ENCODE data around the gene UPK3BL1.
"Not testable (repeated sequence)": the region's sequence is repeated elsewhere in the genome, so short reads cannot be mapped to it uniquely, and the experiment has no call there.

The UPK3BL1 gene

DNA sequence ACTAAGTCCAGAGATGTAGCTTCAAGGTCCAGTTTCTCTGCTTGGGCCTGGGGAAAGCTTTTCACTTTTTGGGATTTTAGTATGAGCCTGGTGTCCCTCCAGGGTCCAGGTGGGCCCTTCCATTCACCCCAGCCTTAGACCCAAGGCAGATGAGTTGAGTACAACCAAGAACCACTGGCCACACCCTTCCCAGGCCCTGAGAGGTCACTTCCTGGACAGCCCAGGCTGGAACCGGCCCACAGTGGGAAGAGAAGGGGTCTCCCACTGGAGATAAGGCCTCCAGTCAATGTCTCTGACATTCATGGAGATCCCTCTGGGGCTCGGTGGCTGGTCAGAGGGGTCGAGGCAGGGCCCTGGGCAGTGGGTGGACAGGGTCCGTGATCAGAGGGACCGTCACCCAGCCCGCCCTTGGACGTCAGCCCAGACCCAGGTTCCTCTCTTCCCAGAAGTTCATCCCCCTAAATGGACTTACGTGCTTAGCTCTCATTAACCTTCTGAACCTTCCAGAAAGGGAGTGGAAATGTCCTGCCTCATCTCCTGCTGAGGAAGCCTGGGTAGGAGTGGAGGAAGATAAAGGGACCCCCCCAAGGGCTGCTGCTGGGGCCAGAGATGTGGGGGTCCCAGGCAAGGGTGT is 15.2 kb downstream of the UPK3BL1 start:
- DNase-seq (ENCODE audit: low read depth in 2 of 2): not testable (repeated sequence)

GRCh38 chr7:102618122-102618521 is 24.5 kb downstream of the UPK3BL1 start:
- DNase-seq (ENCODE audit: low read depth in 2 of 2): not testable (repeated sequence)

DNA sequence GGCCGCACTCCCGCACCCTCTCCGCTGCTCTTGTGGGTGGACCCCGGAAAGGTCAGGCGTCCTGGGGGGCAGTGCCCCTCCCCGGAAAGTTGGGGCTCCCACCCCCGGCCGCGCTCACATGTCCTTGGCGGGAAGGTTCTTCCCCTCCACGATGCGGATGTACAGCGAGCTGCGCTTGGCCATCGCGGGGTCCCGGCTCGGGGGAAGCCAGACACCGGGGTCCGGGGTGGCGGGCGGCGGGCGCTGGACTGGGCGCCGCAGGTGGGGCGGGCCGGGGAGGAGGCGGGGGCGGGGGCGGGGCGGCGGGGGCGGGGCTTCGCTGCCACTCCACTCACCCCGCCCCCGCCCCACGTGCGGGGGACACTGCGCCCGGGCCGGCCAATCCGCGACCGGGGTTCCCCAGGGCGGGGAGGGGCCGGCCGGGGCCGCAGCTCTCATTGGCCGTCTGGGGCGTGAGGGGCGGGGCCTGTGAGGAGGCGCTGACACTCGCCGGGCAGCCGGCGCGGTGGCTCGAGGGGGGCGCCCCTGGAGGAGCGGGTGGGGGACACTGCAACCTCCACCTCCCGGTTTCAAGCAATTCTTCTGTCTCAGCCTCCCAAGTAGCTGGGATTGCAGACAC is 26.0 kb downstream of the UPK3BL1 start, which contains the start of gene RASA4:
Gene RASA4 (minus strand): TSS at position 250 of the 619 bp plus-strand sequence. CDS start 67 bp downstream, at position 183.
- not testable (repeated sequence) for DNase-seq (ENCODE audit: low read depth in 2 of 2)

GRCh38 chr7:102615930-102616329 is 26.7 kb downstream of the UPK3BL1 start:
- not testable (repeated sequence) for DNase-seq (ENCODE audit: low read depth in 2 of 2)

DNA sequence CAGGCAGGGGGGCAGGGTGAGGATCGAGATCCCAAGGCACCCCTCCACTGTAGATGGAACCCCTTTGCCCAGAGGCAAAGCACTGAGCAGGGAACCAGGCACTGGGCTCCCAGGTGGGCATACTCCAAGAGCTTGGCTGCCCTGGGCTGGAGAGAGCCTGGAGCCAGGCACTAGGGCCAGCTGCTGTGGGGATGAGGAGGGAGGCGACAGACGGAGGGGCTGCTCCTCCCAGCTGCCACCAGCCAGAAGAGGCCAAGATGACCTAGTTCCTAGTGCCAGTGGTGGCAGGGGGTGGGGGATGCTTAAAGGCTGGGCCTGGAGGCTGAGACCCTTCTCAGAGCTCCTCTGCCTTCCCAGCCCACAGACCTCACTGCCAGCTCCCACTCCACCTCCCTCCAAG is 27.7 kb downstream of the UPK3BL1 start:
- not testable (repeated sequence) for DNase-seq (ENCODE audit: low read depth in 2 of 2)

GRCh38 chr7:102614346-102614697 is 28.3 kb downstream of the UPK3BL1 start:
- not testable (repeated sequence) for DNase-seq (ENCODE audit: low read depth in 2 of 2)

DNA sequence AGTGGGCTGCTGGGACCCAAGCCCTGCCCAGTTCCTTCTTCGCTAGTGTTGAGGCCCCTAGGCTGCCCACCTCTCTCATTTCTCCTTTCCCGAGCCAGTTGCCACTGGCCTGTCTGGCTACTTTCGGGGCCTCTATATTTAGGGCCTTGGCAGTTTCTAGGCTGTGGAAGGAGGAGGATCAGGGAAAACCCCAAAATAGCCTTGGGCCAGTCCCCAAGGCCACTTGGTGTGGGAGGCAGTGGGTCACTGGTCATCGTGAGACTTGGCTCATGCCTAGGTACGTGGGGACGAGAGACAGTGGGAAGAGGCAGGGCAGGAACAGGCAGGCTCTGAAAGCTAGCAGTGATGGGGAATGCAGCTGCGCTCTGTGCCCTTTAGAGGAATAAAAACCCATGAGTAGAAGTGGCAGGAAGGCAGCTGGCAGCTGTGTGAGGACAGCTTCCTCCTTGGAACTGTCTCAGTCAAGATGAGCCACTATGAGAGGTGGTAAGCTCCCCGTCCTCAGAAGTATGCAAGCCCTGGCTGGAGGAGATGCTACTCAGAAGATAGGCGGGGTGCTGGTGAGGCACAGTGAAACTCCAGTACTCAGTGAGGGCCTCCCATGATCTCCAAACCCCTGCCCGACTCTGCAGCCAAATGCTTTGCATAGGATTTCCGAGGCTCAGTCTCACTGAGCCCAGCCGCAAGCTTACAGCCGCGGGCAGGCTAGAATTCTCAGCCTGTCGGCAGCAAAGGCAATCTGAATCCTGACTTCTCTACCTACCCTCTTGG is 28.8 kb downstream of the UPK3BL1 start:
- DNase-seq (ENCODE audit: low read depth in 2 of 2): not testable (repeated sequence)

- DNase-seq (ENCODE audit: low read depth in 2 of 2): not testable (repeated sequence)
Measured at GRCh38 chr7:102611675-102612325, 30.8 kb downstream of the UPK3BL1 start.

DNA sequence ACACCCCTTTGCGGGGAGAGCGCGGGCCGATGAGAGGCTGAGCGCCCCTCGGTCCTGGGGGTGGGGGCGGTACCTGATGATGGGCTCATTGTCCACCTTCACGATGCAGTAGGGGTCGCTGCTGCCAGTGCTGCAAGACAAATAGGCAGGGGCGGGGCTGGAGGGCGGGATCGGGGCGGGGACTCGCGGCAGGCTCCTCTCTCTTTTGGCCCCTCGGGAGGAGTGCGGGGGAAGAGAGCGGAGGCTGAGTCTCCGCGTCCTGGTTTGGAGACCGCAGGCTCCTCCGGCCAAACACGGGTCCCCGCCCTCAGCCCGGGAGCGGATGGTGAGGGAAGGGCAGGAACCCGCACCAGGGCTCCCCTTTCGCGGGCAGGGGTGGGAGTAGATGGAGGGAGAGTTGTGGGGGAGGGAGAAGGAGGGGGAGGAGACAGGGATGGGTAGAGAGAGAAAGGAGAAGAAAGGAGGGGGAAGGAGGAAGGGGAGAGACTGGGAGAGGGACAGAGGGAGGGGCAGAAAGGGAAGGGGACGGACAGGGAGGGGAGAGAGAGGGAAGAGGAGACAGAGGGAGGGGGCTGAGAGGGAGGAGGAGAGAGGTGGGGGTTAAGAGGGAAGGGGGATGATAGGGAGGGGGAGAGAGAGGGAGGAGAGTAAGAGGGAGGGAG is 31.4 kb downstream of the UPK3BL1 start:
- DNase-seq (ENCODE audit: low read depth in 2 of 2): not testable (repeated sequence)

- DNase-seq (ENCODE audit: low read depth in 2 of 2): not testable (repeated sequence)
Measured at GRCh38 chr7:102610441-102610840, 32.1 kb downstream of the UPK3BL1 start.

DNA sequence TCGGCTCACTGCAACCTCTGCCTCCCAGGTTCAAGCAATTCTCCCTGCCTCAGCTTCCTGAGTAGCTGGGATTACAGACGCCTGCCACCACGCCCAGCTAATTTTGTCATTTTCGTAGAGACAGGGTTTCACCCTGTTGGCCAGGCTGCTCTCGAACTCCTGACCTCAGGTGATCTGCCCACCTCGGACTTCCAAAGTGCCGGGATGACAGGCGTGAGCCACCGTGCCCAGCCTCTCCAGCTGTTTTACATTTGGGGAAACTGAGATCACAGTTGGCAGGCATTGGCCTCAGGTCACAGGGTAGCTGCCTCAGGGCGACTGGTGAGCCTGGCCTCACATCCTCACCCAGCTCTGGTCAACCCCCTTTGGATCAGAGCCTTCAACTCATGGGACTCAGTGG is 32.9 kb downstream of the UPK3BL1 start:
- DNase-seq (ENCODE audit: low read depth in 2 of 2): not testable (repeated sequence)

- DNase-seq (ENCODE audit: low read depth in 2 of 2): not testable (repeated sequence)
Measured at GRCh38 chr7:102606848-102607247, 35.7 kb downstream of the UPK3BL1 start.

GRCh38 chr7:102604431-102605145 is 38.0 kb downstream of the UPK3BL1 start:
- DNase-seq (ENCODE audit: low read depth in 2 of 2): not testable (repeated sequence)

- DNase-seq (ENCODE audit: low read depth in 2 of 2): not testable (repeated sequence)
Measured at GRCh38 chr7:102602317-102602716, 40.3 kb downstream of the UPK3BL1 start.

GRCh38 chr7:102599699-102600098 is 42.9 kb downstream of the UPK3BL1 start:
- not testable (repeated sequence) for DNase-seq (ENCODE audit: low read depth in 2 of 2)

DNA sequence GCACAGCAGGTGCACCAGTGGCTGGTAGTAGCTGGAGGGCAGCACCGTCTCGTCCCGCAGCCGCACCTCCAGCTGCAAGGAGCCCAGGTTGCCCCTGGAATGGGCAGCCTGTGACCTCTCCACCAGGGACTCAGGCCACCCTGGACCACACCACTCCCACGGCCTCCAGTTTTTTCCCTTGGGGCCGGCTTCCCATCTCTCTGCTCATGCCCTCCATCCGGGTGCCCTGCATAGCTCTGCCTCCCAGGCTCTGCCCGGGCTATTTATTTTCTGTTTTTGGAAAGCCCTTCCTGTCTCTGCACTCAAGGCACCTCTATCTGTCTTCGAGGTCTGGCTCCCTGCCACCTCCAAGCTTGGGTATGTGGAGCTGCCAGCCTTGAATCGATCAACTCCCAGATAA is 46.6 kb downstream of the UPK3BL1 start:
- DNase-seq (ENCODE audit: low read depth in 2 of 2): not testable (repeated sequence)

- not testable (repeated sequence) for DNase-seq (ENCODE audit: low read depth in 2 of 2)
Measured at GRCh38 chr7:102593637-102594334, 48.8 kb downstream of the UPK3BL1 start.

GRCh38 chr7:102592477-102593019 is 50.0 kb downstream of the UPK3BL1 start:
- DNase-seq (ENCODE audit: low read depth in 2 of 2): not testable (repeated sequence)

- not testable (repeated sequence) for DNase-seq (ENCODE audit: low read depth in 2 of 2)
Measured at GRCh38 chr7:102589857-102590256, 52.7 kb downstream of the UPK3BL1 start.

Measured in stimulated activated CD8-positive, alpha-beta memory T cell treated with anti-CD3 and anti-CD28 coated beads, Interleukin-7, amount 100 ng/mL, for 1 hour (primary cell).